ENCODE results near the gene SNRK.

The SNRK gene, protein sequence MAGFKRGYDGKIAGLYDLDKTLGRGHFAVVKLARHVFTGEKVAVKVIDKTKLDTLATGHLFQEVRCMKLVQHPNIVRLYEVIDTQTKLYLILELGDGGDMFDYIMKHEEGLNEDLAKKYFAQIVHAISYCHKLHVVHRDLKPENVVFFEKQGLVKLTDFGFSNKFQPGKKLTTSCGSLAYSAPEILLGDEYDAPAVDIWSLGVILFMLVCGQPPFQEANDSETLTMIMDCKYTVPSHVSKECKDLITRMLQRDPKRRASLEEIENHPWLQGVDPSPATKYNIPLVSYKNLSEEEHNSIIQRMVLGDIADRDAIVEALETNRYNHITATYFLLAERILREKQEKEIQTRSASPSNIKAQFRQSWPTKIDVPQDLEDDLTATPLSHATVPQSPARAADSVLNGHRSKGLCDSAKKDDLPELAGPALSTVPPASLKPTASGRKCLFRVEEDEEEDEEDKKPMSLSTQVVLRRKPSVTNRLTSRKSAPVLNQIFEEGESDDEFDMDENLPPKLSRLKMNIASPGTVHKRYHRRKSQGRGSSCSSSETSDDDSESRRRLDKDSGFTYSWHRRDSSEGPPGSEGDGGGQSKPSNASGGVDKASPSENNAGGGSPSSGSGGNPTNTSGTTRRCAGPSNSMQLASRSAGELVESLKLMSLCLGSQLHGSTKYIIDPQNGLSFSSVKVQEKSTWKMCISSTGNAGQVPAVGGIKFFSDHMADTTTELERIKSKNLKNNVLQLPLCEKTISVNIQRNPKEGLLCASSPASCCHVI

GRCh38 chr3:43286115-43286840 is at the start of gene SNRK:
Gene SNRK, plus strand, starts transcription at chr3:43286540. Its CDS starts 16,664 bp downstream, at chr3:43303204.
- peak; percentile 94 for DNase-seq

GRCh38 chr3:43238801-43239200 is 47.5 kb upstream of the SNRK start:
- DNase-seq: no peak

DNA sequence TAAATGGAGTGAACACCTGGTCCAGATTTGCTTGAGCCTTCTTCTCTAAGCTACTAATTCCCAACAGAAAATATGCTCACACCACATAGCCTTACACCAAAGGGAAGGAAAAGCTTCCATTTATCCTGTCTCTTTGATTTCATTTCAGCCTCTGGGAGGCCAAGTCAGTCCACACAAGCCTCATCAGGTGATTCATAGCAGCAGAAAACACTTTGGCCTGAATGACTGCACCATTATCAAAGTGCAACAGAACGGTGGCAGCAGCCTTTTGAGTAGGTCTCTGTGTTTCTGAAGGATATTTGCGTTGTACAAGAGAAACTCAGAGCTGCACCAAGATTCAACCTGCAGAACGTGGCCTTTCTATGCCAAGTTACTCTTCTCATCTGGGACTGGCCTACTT is 46.6 kb upstream of the SNRK start:
- no peak for DNase-seq

DNA sequence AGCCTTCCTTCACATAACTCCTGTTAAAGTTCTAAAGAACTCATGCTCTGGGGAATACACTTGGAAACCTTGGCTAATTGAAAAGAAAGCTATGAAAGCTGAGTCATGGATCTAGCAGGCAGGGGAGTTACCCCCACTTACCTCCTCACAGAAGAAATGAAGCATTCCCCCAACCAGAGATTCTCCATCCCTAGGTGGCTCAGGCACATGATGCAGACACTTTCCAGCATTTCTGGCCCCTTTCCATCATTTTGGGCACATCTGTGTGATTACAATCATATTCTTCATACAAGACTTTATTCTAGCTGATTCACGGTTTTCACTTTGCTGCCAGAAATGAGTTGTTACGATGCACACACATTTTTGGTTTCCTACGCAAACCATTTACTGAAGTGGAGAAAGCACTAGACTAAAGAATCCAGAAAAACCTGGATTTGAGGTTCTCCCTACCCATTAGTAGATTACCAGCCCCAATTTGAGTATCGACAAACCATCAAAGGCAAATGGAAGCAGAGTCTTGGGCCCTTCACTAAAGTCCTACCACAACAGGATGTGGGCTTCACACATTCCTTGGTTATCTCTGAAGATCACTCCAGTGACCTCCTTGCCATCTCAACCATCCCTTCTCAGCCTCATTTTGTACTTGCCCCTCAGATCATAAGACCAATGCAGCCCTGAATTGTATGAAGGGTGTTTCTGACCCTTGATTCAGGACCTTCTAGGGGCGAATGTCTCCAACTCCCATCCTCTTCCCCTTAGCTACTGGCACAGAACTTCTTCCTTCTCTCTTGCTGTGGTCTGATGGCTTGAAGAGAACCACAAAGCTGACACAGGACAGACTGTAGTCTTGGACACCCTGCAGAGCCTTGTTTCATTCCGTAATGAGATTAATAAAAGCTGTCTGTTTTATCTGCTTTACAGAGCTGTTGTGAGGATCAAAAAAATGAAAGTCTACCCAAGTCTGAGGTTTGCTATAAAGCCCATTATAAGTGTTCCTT is 42.5 kb upstream of the SNRK start:
- no peak for DNase-seq

DNA sequence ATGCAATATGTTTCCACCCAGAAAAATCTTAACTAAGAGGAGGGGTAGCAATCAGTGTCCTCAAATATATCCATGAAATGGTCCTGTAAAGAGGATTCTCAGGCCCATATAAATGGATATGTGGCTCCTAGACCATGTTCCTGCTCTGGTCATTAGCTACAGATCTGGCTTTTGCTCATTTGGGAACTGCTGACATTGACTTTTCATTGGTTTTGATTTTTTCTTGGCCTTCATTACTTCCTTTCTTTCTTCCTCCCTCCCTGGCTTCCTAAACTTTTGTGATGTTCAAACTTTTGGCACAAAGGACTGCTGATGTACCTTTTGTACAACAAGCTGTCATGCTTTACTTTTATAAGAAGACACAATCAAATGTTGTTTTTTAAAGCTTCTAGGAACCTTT is 41.6 kb upstream of the SNRK start:
- no peak for DNase-seq

- DNase-seq: no peak
These were observed 39.4 kb upstream of the SNRK start for GRCh38 chr3:43246976-43247375.

- no peak for DNase-seq
These were observed 38.7 kb upstream of the SNRK start for GRCh38 chr3:43247561-43248184.

GRCh38 chr3:43248185-43248583 is 38.2 kb upstream of the SNRK start:
- no peak for DNase-seq

DNA sequence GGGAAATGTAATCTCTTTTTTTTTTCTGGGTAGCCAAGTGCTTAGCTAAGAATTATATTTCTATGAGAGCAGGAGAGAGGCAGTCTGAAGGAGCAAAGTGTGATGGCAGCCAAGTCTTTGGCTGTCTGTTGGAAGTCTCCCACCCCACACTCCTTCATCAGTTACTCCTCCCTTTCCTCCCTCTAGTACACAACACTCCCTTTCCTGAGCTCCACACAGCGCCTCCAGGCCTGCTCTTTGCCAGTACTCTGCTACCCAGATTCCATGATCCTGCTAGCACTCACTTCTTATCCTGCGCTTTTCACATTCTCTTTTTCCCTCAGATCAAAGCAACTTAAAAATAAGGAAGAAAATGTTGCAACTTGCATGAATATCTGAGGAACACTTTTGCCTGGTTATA is 37.4 kb upstream of the SNRK start:
- no peak for DNase-seq

- no peak for DNase-seq
These were observed 36.9 kb upstream of the SNRK start for GRCh38 chr3:43249405-43249804.

DNA sequence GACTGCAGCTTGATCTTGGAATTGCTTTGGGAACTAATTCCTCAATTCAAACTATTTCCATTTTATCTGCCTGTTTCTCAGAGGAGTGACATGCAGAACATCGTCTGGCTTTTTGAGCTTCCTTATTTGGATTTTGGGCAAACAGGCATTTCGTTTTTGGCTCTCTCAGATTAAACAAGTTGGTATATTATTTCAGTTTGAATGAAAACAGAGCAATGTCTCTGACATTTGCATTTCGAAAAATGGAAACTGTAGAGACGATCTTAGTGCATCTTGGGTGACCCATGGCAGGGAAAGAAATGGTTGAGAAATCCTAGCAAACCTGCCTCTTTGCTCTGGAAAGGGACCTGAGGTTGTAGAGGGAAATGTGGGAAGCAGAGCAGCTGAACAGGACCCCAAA is 33.0 kb upstream of the SNRK start:
- DNase-seq: no peak

GRCh38 chr3:43254125-43254524 is 32.2 kb upstream of the SNRK start:
- DNase-seq: no peak

GRCh38 chr3:43255662-43256061 is 30.7 kb upstream of the SNRK start:
- no peak for DNase-seq

DNA sequence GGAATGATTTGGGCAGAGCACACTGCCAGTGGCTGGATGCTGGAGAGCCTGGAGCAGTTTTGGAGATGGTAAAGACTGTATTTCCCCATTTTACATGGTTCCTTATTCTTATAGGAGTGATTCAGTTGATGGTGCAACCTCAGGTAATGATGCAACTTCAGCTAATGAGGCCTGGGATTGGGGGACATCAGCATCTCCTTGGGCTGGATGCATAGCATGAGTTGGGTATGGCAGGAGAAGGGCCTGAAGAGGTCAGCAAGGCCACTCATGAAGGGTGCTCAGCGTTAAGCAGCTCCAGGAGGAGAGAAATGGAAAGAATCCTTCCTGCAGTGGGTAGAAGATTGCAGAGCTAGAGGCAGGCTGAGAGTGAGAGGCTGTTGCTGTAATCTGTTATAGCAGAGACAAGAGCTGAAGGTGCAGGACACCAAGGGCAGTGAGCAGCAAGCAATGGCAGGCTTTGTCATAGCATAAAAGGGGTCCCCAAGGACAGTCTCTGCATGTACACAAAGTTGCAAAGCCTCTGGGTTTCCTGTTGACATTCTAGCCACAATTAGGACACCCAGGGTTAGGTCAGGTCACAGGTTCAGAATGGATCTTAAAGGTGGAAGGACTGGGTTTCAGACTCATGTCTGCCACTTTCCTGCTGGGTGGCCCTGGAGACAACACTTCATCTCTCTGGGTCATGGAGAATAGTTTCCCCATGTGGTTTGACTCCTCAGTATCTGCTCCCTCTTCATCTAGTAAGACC is 29.5 kb upstream of the SNRK start:
- no peak for DNase-seq

DNA sequence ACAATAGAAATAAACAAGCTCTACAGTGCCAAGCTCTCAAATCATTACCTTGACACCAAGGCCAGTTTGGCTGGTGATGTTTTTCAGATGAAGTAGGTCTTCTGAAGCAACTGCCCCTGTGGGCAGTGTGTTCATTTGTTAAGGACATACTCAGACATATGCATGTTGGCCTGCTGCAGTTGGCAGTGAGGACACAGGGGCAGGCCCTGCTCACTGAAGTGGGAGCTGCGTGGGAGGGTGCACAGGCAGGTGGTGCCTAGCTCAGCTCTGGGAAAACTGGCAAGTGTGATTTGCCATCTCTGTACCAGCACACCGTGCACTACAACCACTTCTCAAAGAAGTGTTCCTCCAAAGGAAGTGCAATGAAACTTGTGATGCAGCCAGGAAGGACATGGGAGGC is 28.5 kb upstream of the SNRK start:
- DNase-seq: no peak

GRCh38 chr3:43259626-43260025 is 26.7 kb upstream of the SNRK start:
- DNase-seq: no peak

GRCh38 chr3:43260412-43260811 is 25.9 kb upstream of the SNRK start:
- DNase-seq: no peak

- no peak for DNase-seq
These were observed 24.1 kb upstream of the SNRK start for GRCh38 chr3:43262194-43262593.

GRCh38 chr3:43266451-43266850 is 19.9 kb upstream of the SNRK start:
- no peak for DNase-seq

DNA sequence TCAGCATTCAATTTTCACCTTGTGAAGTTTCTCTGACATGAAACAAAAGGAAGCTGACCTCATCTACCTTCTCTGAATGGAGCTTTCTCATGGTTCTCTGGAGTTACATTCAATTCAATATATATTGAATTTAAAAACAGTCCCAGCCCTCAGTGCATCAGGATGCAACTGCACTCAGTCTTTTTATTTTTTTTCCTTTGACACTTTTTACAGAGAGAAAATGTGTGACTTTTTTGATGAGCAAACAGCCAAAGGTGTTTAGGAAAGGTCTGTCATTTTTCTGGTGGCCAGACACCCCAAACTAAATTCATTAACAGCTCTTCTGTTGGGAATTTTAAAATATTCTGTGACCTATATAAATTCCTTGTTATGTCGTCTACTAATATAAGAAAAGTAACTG is 19.3 kb upstream of the SNRK start:
- DNase-seq: no peak

DNA sequence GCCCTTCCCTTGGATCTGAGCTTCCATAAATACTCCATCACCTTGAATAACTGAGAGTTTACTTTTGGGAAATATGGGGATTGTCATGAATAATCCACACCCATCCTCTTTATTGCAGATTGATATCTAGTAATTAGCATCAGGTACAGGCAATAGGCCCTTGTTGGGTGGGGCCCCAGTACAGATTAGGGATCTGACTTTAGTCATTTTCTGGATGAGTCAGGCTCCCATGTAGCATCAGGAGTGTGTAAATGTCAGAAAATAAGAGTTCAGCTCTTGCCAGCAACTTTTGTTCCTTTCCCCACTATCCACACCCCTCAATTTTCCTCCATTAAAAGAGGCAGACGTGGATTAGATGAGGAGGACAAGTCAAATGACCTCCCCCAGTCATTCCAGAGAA is 17.7 kb upstream of the SNRK start:
- no peak for DNase-seq

Measured in retina (tissue), 1 donor.